NCI-H2196 treated with DMSO at 0.1 percent for 48 hours (cell line): ENCODE measurements around the gene FGF11.
"Not testable (repeated sequence)": the region's sequence is repeated elsewhere in the genome, so short reads cannot be mapped to it uniquely, and the experiment has no call there.

Experiments used
- DNase-seq: peaks from one replicate; lab custom pipeline; 2025; ENCODE audit not compliant: unreplicated experiment; lab: John Stamatoyannopoulos, UW

The FGF11 gene

GRCh38 chr17:7478276-7479212, 39.2 kb downstream of the FGF11 start:
- no peak for DNase-seq

GRCh38 chr17:7479213-7480088, 40.1 kb downstream of the FGF11 start, which contains the start of gene ZBTB4:
TSS of gene ZBTB4 (minus strand) at chr17:7479631. CDS start at chr17:7466801, 12,830 bp downstream.
- DNase-seq = no peak

GRCh38 chr17:7480089-7480384, 40.7 kb downstream of the FGF11 start:
- DNase-seq = no peak

GRCh38 chr17:7481275-7481674, 42.0 kb downstream of the FGF11 start, which contains the start of gene SLC35G6:
TSS of gene SLC35G6 (plus strand) at chr17:7481446. CDS start at chr17:7481517, 71 bp downstream.
- DNase-seq = not testable (repeated sequence)

- DNase-seq = not testable (repeated sequence)
Measured at GRCh38 chr17:7481842-7482741, 42.8 kb downstream of the FGF11 start.

- DNase-seq = not testable (repeated sequence)
Measured at GRCh38 chr17:7482742-7483088, 43.4 kb downstream of the FGF11 start.

- DNase-seq = peak; percentile 54
Measured at GRCh38 chr17:7483255-7484066, 44.1 kb downstream of the FGF11 start.

GRCh38 chr17:7484067-7484918, 45.0 kb downstream of the FGF11 start, which contains the start of gene POLR2A:
TSS of gene POLR2A (plus strand) at chr17:7484366.
- peak; percentile 73 for DNase-seq

GRCh38 chr17:7484919-7485377, 45.6 kb downstream of the FGF11 start:
- DNase-seq = no peak

- no peak for DNase-seq
Measured at GRCh38 chr17:7486181-7486580, 46.9 kb downstream of the FGF11 start.

- DNase-seq = no peak
Measured at GRCh38 chr17:7490144-7490543, 50.8 kb downstream of the FGF11 start.

- DNase-seq = no peak
Measured at GRCh38 chr17:7491583-7491982, 52.3 kb downstream of the FGF11 start.

GRCh38 chr17:7493941-7494340, 54.6 kb downstream of the FGF11 start:
- DNase-seq = no peak
